ENCODE results near the gene FABP1. TPM values are rescaled to one million over a fixed set of nuclear protein-coding genes. Genes with fewer than 3 reads are reported as not detected.

Gene FABP1
- total and polyA plus RNA-seq, 2 donors (not counting 1 experiment from before 2014, with no cell fraction given), result not detected

DNA sequence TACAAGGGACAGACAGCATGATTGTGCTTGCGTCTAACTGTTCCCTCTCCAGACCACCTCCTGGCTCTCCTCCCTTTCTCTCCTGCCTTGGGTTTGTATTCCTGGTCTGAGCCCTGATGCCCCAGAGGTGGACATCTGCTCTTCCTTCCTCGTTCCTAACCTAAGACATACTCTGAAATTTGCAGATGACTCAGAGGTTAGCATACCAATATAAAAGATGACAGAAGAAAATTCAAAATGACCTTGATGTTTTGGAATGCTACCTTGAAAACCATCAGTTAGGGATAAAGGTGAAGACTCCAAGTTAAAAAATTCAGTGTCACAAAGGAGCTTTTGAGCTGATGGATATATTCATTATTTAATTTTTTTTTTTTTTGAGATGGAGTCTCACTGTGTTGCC lies 47.3 kb downstream of the FABP1 start:
- H3K9ac ChIP-seq (ENCODE audit: low read length), result no peak overlapping the region
- H3K36me3 ChIP-seq (replicated peaks in 1 of 2; ENCODE audit: control extremely low read depth in 1 of 2, control insufficient read depth in 1 of 2, extremely low read depth in 1 of 2, insufficient read depth in 2 of 2, low read length in 1 of 2), result no peaks in the 10 kb centered on the region
- Mint-ChIP-seq H3K9me3 (ENCODE audit: insufficient read depth) (no peaks in the 10 kb centered on the region), H3K4me3 (no peak overlapping the region), H3K27me3 (peaks cover 9% of the 10 kb centered on the region), H3K27ac (no peak overlapping the region), H3K4me1 (no peaks in the 10 kb centered on the region)
- TF ChIP-seq, protein P1, sequence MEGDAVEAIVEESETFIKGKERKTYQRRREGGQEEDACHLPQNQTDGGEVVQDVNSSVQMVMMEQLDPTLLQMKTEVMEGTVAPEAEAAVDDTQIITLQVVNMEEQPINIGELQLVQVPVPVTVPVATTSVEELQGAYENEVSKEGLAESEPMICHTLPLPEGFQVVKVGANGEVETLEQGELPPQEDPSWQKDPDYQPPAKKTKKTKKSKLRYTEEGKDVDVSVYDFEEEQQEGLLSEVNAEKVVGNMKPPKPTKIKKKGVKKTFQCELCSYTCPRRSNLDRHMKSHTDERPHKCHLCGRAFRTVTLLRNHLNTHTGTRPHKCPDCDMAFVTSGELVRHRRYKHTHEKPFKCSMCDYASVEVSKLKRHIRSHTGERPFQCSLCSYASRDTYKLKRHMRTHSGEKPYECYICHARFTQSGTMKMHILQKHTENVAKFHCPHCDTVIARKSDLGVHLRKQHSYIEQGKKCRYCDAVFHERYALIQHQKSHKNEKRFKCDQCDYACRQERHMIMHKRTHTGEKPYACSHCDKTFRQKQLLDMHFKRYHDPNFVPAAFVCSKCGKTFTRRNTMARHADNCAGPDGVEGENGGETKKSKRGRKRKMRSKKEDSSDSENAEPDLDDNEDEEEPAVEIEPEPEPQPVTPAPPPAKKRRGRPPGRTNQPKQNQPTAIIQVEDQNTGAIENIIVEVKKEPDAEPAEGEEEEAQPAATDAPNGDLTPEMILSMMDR (IDR thresholded peaks at IDR 0.05), result no peak
- no peak for TF ChIP-seq EZH2 (IDR thresholded peaks at IDR 0.05; ENCODE audit: borderline replicate concordance, insufficient read depth, low read depth, low read length, poor library complexity, severe bottlenecking)
- ChIA-PET POLR2A (no interaction called here), CTCF (no interaction called here)
- WGBS (ENCODE audit: insufficient coverage), result 100% methylated on average over 1 of the region's 2 CpGs
- no peaks in the 10 kb centered on the region for H4K20me1 ChIP-seq (ENCODE audit: control insufficient read depth, insufficient read depth, low read length, poor library complexity, severe bottlenecking)
- no peak overlapping the region for H3K4me3 ChIP-seq (ENCODE audit: control extremely low read depth in 1 of 5, extremely low read depth in 1 of 5, insufficient read depth in 1 of 5, low read depth in 2 of 5, low read length in 4 of 5)
- ATAC-seq (ENCODE audit: low read depth) (no peak), DNase-seq (no peak)
- no peaks in the 10 kb centered on the region for H3K4me1 ChIP-seq (ENCODE audit: control insufficient read depth in 2 of 2, insufficient read depth in 2 of 2, low read length in 2 of 2)
- H3K4me2 ChIP-seq (replicated peaks; ENCODE audit: low read depth, low read length, poor library complexity, severe bottlenecking), result no peak overlapping the region
- H3K9me3 ChIP-seq (ENCODE audit: control extremely low read depth in 1 of 3, control insufficient read depth in 2 of 3, insufficient read depth in 1 of 3, low read length in 2 of 3), result no peaks in the 10 kb centered on the region
- no peak overlapping the region for H2AFZ ChIP-seq (ENCODE audit: insufficient read depth, low read depth, low read length, poor library complexity, severe bottlenecking)
- H3K79me2 ChIP-seq (ENCODE audit: control insufficient read depth, insufficient read depth, low read length), result no peaks in the 10 kb centered on the region
- H3K27me3 ChIP-seq (replicated peaks in 1 of 4; ENCODE audit: control extremely low read depth in 1 of 4, control insufficient read depth in 3 of 4, insufficient read depth in 4 of 4, low read length in 3 of 4), result no peaks in the 10 kb centered on the region
- intact Hi-C loops (cut with micrococcal nuclease), result no loop called here
- no peak overlapping the region for H3K27ac ChIP-seq (ENCODE audit: low read length in 2 of 2)

DNA sequence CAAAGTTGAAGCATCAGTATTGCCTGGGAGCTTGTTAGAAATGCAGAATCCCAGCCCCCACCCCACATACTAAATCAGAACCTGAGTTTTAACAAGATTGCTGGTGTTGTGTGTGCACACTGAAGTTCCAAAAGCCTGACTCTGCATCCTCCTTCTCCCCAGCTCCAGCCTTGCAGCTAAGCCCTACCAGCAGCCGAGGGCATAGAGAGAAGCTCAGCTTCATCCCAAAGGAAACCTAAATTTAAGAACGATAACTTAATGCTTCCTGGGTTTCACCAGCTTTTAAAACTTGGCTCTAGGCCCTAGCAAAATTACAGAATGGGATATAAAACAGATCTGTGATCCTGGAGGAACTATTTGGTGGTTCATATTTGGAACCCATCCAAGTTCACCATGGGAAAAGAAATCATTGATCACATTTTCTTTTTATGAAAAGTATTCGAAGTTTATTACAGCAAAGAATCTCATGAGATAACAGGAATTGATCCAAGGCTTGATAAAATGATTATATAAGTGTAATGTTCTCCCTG lies 49.2 kb downstream of the FABP1 start:
- no peaks in the 10 kb centered on the region for H4K20me1 ChIP-seq (ENCODE audit: control insufficient read depth, insufficient read depth, low read length, poor library complexity, severe bottlenecking)
- ATAC-seq (ENCODE audit: low read depth) (no peak), DNase-seq (no peak)
- H3K4me3 ChIP-seq (ENCODE audit: control extremely low read depth in 1 of 5, extremely low read depth in 1 of 5, insufficient read depth in 1 of 5, low read depth in 2 of 5, low read length in 4 of 5), result no peak overlapping the region
- H3K27me3 ChIP-seq (replicated peaks in 1 of 4; ENCODE audit: control extremely low read depth in 1 of 4, control insufficient read depth in 3 of 4, insufficient read depth in 4 of 4, low read length in 3 of 4), result no peaks in the 10 kb centered on the region
- no peak for TF ChIP-seq EZH2 (IDR thresholded peaks at IDR 0.05; ENCODE audit: borderline replicate concordance, insufficient read depth, low read depth, low read length, poor library complexity, severe bottlenecking)
- no peak overlapping the region for H3K9ac ChIP-seq (ENCODE audit: low read length)
- POLR2A ChIA-PET, result no interaction called here
- 70% methylated on average over 2 of the region's 3 CpGs for WGBS (ENCODE audit: insufficient coverage)
- peaks cover 0 to 5% (median 0%) of the 10 kb centered on the region in 3 donors for H3K9me3 ChIP-seq (ENCODE audit: control extremely low read depth in 1 of 3, control insufficient read depth in 2 of 3, insufficient read depth in 1 of 3, low read length in 2 of 3)
- H3K9me3 Mint-ChIP-seq (ENCODE audit: insufficient read depth), result no peaks in the 10 kb centered on the region
- H3K4me3 Mint-ChIP-seq, result no peak overlapping the region
- no peak overlapping the region for H3K27ac ChIP-seq (ENCODE audit: low read length in 2 of 2)
- H3K4me2 ChIP-seq (replicated peaks; ENCODE audit: low read depth, low read length, poor library complexity, severe bottlenecking), result no peak overlapping the region
- intact Hi-C loops (cut with micrococcal nuclease), result no loop called here
- no peak overlapping the region for H2AFZ ChIP-seq (ENCODE audit: insufficient read depth, low read depth, low read length, poor library complexity, severe bottlenecking)
- no peak overlapping the region for H3K27ac Mint-ChIP-seq
- CTCF ChIA-PET, result interaction anchor here (1.4 kb wide), 1 partner anchor 19 kb away, joined by 4 read pairs; no protein-coding TSS in a partner anchor
- no peaks in the 10 kb centered on the region for H3K79me2 ChIP-seq (ENCODE audit: control insufficient read depth, insufficient read depth, low read length)
- no peaks in the 10 kb centered on the region for H3K4me1 Mint-ChIP-seq
- H3K27me3 Mint-ChIP-seq, result peaks cover 11% of the 10 kb centered on the region
- no peaks in the 10 kb centered on the region for H3K4me1 ChIP-seq (ENCODE audit: control insufficient read depth in 2 of 2, insufficient read depth in 2 of 2, low read length in 2 of 2)
- no peaks in the 10 kb centered on the region for H3K36me3 ChIP-seq (replicated peaks in 1 of 2; ENCODE audit: control extremely low read depth in 1 of 2, control insufficient read depth in 1 of 2, extremely low read depth in 1 of 2, insufficient read depth in 2 of 2, low read length in 1 of 2)
